ENCODE data around the gene MED13L. TPM values are rescaled to one million over a fixed set of nuclear protein-coding genes. Genes with fewer than 3 reads are reported as not detected.

The MED13L gene
- total and polyA plus RNA-seq, 2 of the 4 experiments (the other 2 are of a cell fraction) = 17.9 to 49.1 TPM

- no peak overlapping the region for H2BK20ac ChIP-seq (ENCODE audit: low read depth, low read length)
- ChIA-PET POLR2A (ENCODE audit: unreplicated experiment) (no interaction called here), CTCF (no interaction called here)
- DNase-seq = no peak
- no peak overlapping the region for H3K4ac ChIP-seq (ENCODE audit: low read depth, low read length)
- BruUV-seq (replicated peaks) = no TSS peak
- peaks cover 13% of the 10 kb centered on the region for H3K4me1 ChIP-seq (ENCODE audit: control insufficient read depth, insufficient read depth, low read length)
- no peak overlapping the region for H3K18ac ChIP-seq (ENCODE audit: low read depth, low read length)
- peak overlapping the region; percentile 23; the same call in 1 of the 2 replicates for H2AK5ac ChIP-seq (ENCODE audit: low read depth, low read length)
- H3K27ac ChIP-seq (ENCODE audit: insufficient read depth, low read length) = no peak overlapping the region
- no peak overlapping the region for H2AFZ ChIP-seq (replicated peaks; ENCODE audit: low read length, poor library complexity)
- no peak overlapping the region for H2BK15ac ChIP-seq (ENCODE audit: low read depth, low read length)
- no peak overlapping the region for H3K4me3 ChIP-seq (ENCODE audit: insufficient read depth, low read depth, low read length)
- no peak overlapping the region for H2AK9ac ChIP-seq (replicated peaks; ENCODE audit: low read depth, low read length, poor library complexity)
- no peak overlapping the region for H4K91ac ChIP-seq (ENCODE audit: insufficient read depth, low read depth, low read length)
- H3K14ac ChIP-seq (replicated peaks; ENCODE audit: low read depth, low read length) = no peak overlapping the region
- in situ Hi-C loops (cut with MboI; ENCODE audit: low sequenced_read_pairs) = no loop called here
- peaks cover 86% of the 10 kb centered on the region for H4K20me1 ChIP-seq (ENCODE audit: insufficient read depth, low read length)
- ATAC-seq (ENCODE audit: low read depth) = no peak
- H2BK120ac ChIP-seq (ENCODE audit: low read depth, low read length) = no peak overlapping the region
- H3K56ac ChIP-seq (ENCODE audit: extremely low read depth, insufficient read depth, low read length) = no peak overlapping the region
- no peak overlapping the region for H2BK5ac ChIP-seq (ENCODE audit: low read depth, low read length, poor library complexity, severe bottlenecking)
- H3K9me3 ChIP-seq (ENCODE audit: control insufficient read depth, insufficient read depth, low read length) = no peaks in the 10 kb centered on the region
- no peaks in the 10 kb centered on the region for H3K27me3 ChIP-seq (ENCODE audit: control insufficient read depth, insufficient read depth, low read length)
- TF ChIP-seq CEBPB (IDR thresholded peaks at IDR 0.05; ENCODE audit: low read depth, low read length) (no peak), SMC3 (IDR thresholded peaks at IDR 0.05; ENCODE audit: low read depth, low read length) (no peak), RFX5 (IDR thresholded peaks at IDR 0.05; ENCODE audit: low read depth, low read length) (no peak), MAZ (IDR thresholded peaks at IDR 0.05; ENCODE audit: borderline replicate concordance, low read depth, low read length) (no peak), MXI1 (IDR thresholded peaks at IDR 0.05; ENCODE audit: borderline replicate concordance, low read depth, low read length) (no peak), BHLHE40 (IDR thresholded peaks at IDR 0.05; ENCODE audit: low read depth, low read length) (no peak), NFE2L2 (IDR thresholded peaks at IDR 0.05; ENCODE audit: low read depth, low read length) (no peak), RAD21 (IDR thresholded peaks at IDR 0.05; ENCODE audit: low read length) (no peak), POLR2A (IDR thresholded peaks at IDR 0.05; ENCODE audit: low read depth, low read length) (no peak), CHD1 (IDR thresholded peaks at IDR 0.05; ENCODE audit: low read depth, low read length) (no peak), CTCF (conservative IDR thresholded peaks at IDR 0.05; ENCODE audit: low read depth, low read length) (no peak), RCOR1 (IDR thresholded peaks at IDR 0.05; ENCODE audit: insufficient replicate concordance, low read length) (no peak)
- TF ChIP-seq, protein P1, sequence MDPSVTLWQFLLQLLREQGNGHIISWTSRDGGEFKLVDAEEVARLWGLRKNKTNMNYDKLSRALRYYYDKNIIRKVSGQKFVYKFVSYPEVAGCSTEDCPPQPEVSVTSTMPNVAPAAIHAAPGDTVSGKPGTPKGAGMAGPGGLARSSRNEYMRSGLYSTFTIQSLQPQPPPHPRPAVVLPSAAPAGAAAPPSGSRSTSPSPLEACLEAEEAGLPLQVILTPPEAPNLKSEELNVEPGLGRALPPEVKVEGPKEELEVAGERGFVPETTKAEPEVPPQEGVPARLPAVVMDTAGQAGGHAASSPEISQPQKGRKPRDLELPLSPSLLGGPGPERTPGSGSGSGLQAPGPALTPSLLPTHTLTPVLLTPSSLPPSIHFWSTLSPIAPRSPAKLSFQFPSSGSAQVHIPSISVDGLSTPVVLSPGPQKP (IDR thresholded peaks at IDR 0.05; ENCODE audit: borderline replicate concordance, low read depth, low read length) = no peak
- TF ChIP-seq, protein P2, sequence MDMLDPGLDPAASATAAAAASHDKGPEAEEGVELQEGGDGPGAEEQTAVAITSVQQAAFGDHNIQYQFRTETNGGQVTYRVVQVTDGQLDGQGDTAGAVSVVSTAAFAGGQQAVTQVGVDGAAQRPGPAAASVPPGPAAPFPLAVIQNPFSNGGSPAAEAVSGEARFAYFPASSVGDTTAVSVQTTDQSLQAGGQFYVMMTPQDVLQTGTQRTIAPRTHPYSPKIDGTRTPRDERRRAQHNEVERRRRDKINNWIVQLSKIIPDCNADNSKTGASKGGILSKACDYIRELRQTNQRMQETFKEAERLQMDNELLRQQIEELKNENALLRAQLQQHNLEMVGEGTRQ (IDR thresholded peaks at IDR 0.05; ENCODE audit: low read depth, low read length) = no peak
- no peak overlapping the region for H4K8ac ChIP-seq (ENCODE audit: low read depth in 2 of 2, low read length in 2 of 2)
- no peaks in the 10 kb centered on the region for H3K36me3 ChIP-seq (ENCODE audit: control insufficient read depth, insufficient read depth, low read length)
- no peak overlapping the region for H3K4me2 ChIP-seq (ENCODE audit: low read depth, low read length)
- no peak overlapping the region for H4K5ac ChIP-seq (ENCODE audit: low read depth, low read length)
- H3K79me1 ChIP-seq (ENCODE audit: low read depth in 1 of 2, low read length in 2 of 2) = peaks cover 20 to 77% of the 10 kb centered on the region in 2 experiments
- peaks cover 13% of the 10 kb centered on the region; the same call in 1 of the 2 replicates for H3K9me1 ChIP-seq (ENCODE audit: insufficient read depth, low read length)
- intact Hi-C loops (cut with micrococcal nuclease) = loop anchor here (5.0 kb wide), 1 partner anchor 37 kb away; no protein-coding TSS in a partner anchor
- WGBS, 2 experiments (ENCODE audit: extremely low coverage in 2 of 2, insufficient read length in 1 of 2) = 77% methylated on average over 2 of the region's 4 CpGs; no CpG with 5 or more reads in 1 of the 2 experiments
- dilution Hi-C loops (cut with HindIII; ENCODE audit: low sequenced_read_pairs, unreplicated experiment) = no loop called here
- no peak overlapping the region for H3K9ac ChIP-seq (ENCODE audit: low read depth, low read length)
- H3K23ac ChIP-seq (ENCODE audit: low read depth, low read length) = no peak overlapping the region
Observed at GRCh38 chr12:116150001-116150400, 127.5 kb downstream of the MED13L start.
